HG03442 (cell line): ENCODE results near the gene ALDH4A1.

Source experiments
- ATAC-seq: cut with Tn5 transposase; IDR thresholded peaks from one replicate; pipeline ENCODE4 v1.9.1; 2021; ENCODE audit warnings: mild to moderate bottlenecking, moderate library complexity; ENCODE audit not compliant: unreplicated experiment

The ALDH4A1 gene

GRCh38 chr1:18922848-18923755, 20.7 kb upstream of the ALDH4A1 start:
- ATAC-seq, result no peak

GRCh38 chr1:18922319-18922726, 20.0 kb upstream of the ALDH4A1 start:
- ATAC-seq, result no peak

GRCh38 chr1:18921516-18922251, 19.3 kb upstream of the ALDH4A1 start:
- no peak for ATAC-seq

GRCh38 chr1:18920931-18921330, 18.6 kb upstream of the ALDH4A1 start:
- no peak for ATAC-seq

- ATAC-seq, result no peak
Measured at GRCh38 chr1:18919956-18920355, 17.6 kb upstream of the ALDH4A1 start.

- no peak for ATAC-seq
Measured at GRCh38 chr1:18919197-18919905, 17.0 kb upstream of the ALDH4A1 start.

- ATAC-seq, result no peak
Measured at GRCh38 chr1:18918417-18918816, 16.1 kb upstream of the ALDH4A1 start.

GRCh38 chr1:18917071-18917799, 14.9 kb upstream of the ALDH4A1 start:
- ATAC-seq, result no peak

GRCh38 chr1:18915341-18915740, 13.0 kb upstream of the ALDH4A1 start:
- ATAC-seq, result no peak

- ATAC-seq, result no peak
Measured at GRCh38 chr1:18913065-18913835, 10.9 kb upstream of the ALDH4A1 start.

GRCh38 chr1:18912550-18912949, 10.2 kb upstream of the ALDH4A1 start:
- ATAC-seq, result no peak

GRCh38 chr1:18908911-18909771, 6.8 kb upstream of the ALDH4A1 start:
- no peak for ATAC-seq

GRCh38 chr1:18907917-18908845, 5.8 kb upstream of the ALDH4A1 start:
- ATAC-seq, result no peak

- ATAC-seq, result no peak
Measured at GRCh38 chr1:18907021-18907916, 4.9 kb upstream of the ALDH4A1 start.

- ATAC-seq, result no peak
Measured at GRCh38 chr1:18903291-18903756, 969 bp upstream of the ALDH4A1 start.

GRCh38 chr1:18901952-18902522, 318 bp downstream of the ALDH4A1 start:
- no peak for ATAC-seq
